ENCODE measurements around the gene PPHLN1. TPM values are rescaled to one million over a fixed set of nuclear protein-coding genes. Genes with fewer than 3 reads are reported as not detected.
"Not testable (repeated sequence)": the region's sequence is repeated elsewhere in the genome, so short reads cannot be mapped to it uniquely, and the experiment has no call there.

The PPHLN1 gene
- total RNA-seq, 1 donor from 2014 or later, result 29.3 TPM

DNA sequence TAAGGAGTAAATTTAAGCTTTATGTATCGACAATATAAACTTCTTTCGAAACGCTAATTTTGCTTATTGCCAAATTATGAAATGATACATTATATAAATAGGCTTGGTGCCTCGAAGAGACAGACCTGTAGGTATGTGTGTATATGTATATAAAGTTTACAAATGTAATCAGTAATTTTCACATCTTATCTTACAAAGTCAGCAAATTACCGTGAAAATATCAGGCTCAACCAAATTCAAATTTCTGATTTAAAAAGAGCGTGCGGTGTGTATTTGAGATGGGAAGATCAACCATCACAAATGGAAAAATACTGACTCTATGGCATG, 678 bp upstream of the PPHLN1 start:
- no peak for ATAC-seq

GRCh38 chr12:42326541-42327226, 717 bp downstream of the PPHLN1 start:
- ATAC-seq, result peak; percentile 72

DNA sequence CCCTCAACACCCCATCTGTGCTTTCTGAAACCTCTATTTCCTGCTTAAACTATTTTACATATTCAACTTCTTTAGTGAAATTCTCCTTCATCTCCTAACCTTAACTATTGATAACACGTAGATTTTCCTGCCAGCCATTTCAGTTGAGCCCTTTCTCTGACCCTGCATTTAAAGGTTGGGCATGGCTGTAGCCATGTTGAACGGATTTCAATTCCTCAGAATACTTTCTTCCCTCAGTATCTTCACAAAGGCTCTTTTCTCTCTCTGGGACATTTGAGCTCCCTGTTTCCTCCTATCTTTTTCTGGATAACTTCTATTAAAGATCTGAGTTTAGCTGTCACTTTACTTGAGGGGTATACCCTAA, 1.2 kb downstream of the PPHLN1 start:
- ATAC-seq, result no peak

- ATAC-seq, result not testable (repeated sequence)
Measured at GRCh38 chr12:42330097-42330496, 4.1 kb downstream of the PPHLN1 start.

GRCh38 chr12:42332301-42333285, 6.6 kb downstream of the PPHLN1 start:
- peak; percentile 39 for ATAC-seq

GRCh38 chr12:42336286-42336685, 10.3 kb downstream of the PPHLN1 start:
- ATAC-seq, result no peak

DNA sequence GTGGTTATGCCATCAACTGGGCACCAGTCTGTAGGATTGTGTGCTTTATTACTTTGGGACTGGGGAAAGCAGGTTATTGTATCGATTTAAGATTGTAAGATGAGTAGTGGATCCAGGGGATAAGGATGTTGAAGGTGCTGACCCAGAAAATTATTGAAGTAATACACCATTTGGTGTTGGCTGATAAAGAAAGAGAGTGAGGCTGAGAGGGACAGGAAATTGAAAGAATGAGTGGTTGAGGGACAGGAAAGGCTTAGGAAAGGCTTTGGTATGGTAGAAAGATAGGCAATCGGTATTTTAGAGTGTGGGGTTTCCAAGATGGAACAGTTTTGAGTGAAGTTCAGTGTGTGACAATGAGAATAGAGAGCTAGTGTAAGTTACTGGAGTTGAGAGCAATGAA, 12.3 kb downstream of the PPHLN1 start:
- ATAC-seq, result no peak

GRCh38 chr12:42342028-42342427, 16.1 kb downstream of the PPHLN1 start:
- no peak for ATAC-seq

- ATAC-seq, result no peak
Measured at GRCh38 chr12:42343721-42344120, 17.8 kb downstream of the PPHLN1 start.

DNA sequence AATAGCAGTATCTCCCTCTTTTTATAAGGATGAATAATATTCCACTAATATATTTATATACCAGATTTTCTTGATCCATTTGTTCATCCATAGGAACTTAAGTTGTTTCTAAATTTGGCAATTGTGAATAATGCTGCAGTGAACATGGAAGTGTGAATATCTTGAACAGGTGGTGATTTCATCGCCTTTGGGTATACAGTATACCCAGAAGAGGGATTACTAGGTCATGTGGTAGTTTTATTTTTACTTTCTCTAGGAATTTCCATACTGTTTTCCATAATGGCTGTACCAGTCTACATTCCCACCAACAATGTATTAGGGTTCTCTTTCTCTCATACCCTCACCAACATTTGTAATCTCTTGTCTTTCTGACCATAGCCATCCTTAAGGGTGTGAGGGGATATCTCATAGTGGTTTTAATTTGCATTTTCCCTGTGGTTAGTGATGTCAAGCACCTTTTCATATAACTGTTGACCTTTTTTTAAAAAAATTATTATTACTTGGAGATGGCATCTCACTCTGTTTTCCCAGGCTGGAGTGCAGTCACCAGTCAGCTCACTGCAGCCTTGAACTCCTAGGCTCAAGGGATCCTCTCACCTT, 20.5 kb downstream of the PPHLN1 start:
- ATAC-seq, result no peak

DNA sequence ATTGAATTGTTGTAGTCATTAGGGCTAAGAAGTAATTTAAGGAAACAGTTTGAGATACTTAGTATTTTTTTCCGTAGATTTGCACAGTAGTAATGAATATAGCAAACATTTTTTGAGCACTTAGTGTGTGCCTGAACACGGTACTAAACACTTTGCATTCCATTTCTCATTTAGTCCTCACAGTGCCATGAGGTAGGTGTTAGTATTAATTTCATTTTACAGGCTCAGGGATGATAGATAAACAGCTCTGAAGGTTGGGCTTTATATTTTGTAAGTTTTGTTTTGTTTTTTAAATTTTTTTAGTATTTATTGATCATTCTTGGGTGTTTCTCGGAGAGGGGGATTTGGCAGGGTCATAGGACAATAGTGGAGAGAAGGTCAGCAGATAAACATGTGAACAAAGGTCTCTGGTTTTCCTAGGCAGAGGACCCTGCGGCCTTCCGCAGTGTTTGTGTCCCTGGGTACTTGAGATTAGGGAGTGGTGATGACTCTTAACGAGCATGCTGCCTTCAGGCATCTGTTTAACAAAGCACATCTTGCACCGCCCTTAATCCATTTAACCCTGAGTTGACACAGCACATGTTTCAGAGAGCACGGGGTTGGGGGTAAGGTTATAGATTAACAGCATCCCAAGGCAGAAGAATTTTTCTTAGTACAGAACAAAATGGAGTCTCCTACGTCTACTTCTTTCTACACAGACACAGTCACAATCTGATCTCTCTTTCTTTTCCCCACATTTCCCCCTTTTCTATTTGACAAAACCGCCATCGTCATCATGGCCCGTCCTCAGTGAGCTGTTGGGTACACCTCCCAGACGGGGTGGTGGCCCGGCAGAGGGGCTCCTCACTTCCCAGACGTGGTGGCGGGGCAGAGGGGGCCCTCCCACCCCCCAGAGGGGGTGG, 23.4 kb downstream of the PPHLN1 start:
- not testable (repeated sequence) for ATAC-seq

DNA sequence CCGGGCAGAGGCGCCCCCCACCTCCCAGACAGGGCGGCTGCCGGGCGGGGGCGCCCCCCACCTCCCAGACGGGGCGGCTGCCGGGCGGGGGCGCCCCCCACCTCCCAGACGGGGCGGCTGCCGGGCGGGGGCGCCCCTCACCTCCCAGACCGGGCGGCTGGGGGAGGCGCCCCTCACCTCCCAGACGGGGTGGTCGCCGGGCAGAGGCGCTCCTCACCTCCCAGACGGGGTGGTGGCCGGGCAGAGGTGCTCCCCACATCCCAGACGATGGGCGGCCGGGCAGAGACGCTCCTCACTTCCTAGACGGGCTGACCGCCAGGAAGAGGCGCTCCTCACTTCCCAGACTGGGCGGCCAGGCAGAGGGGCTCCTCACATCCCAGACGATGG, 24.0 kb downstream of the PPHLN1 start:
- ATAC-seq, result not testable (repeated sequence)

- no peak for ATAC-seq
Measured at GRCh38 chr12:42356344-42356743, 30.4 kb downstream of the PPHLN1 start.

- no peak for ATAC-seq
Measured at GRCh38 chr12:42360747-42361403, 34.9 kb downstream of the PPHLN1 start.

GRCh38 chr12:42361909-42362646, 36.1 kb downstream of the PPHLN1 start:
- ATAC-seq, result no peak

- no peak for ATAC-seq
Measured at GRCh38 chr12:42362647-42363260, 36.8 kb downstream of the PPHLN1 start.

DNA sequence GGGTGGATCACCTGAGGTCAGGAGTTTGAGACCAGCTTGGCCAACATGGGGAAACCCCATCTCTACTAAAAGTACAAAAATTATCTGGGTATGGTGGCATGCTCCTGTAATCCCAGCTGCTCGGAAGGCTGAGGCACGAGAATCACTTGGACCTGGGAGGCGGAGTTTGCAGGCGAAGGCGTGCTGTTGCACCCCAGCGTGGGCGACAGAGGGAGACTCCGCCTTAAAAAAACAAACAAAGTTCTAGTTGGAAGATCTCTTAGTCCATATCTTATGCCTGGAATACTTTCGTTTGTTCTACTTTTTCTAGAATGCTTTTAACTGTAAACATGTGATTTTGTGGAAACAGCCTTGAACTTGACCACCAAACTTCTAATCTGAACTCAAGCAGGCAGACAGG, 38.7 kb downstream of the PPHLN1 start:
- ATAC-seq, result no peak

GRCh38 chr12:42365486-42365885, 39.5 kb downstream of the PPHLN1 start:
- no peak for ATAC-seq

DNA sequence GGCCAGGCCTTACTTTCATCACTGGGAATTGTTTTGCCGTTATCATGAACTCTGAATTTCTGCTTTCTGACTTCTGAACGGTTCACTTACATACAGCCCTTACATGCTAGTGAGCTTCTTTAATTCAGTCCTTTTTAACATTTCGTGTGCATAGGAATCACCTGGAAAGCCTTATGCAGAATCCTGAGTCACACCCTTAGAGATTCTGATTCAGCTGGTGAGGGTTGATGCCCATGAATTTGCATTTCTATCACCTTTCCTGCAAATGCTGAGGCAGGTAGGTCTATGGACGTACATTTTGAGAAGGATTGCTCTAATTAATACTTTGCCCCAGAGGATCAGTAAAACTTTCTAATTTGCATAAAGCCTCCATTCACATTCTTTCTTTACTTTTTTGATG, 44.0 kb downstream of the PPHLN1 start:
- ATAC-seq, result no peak

- ATAC-seq, result peak; percentile 59
Measured at GRCh38 chr12:42372154-42372791, 46.3 kb downstream of the PPHLN1 start.

All from esophagus mucosa (tissue), 1 donor.